CD4-positive, alpha-beta T cell treated with Interleukin-12 subunit alpha and Interleukin-12 subunit beta, for 1 hour (primary cell): ENCODE data around the gene ZNF354C.
"Not testable (repeated sequence)": the region's sequence is repeated elsewhere in the genome, so short reads cannot be mapped to it uniquely, and the experiment has no call there.

Source experiments
- DNase-seq: peaks from one replicate; pipeline ENCODE4 v3.0.0-alpha.2; 2020

Gene ZNF354C

DNA sequence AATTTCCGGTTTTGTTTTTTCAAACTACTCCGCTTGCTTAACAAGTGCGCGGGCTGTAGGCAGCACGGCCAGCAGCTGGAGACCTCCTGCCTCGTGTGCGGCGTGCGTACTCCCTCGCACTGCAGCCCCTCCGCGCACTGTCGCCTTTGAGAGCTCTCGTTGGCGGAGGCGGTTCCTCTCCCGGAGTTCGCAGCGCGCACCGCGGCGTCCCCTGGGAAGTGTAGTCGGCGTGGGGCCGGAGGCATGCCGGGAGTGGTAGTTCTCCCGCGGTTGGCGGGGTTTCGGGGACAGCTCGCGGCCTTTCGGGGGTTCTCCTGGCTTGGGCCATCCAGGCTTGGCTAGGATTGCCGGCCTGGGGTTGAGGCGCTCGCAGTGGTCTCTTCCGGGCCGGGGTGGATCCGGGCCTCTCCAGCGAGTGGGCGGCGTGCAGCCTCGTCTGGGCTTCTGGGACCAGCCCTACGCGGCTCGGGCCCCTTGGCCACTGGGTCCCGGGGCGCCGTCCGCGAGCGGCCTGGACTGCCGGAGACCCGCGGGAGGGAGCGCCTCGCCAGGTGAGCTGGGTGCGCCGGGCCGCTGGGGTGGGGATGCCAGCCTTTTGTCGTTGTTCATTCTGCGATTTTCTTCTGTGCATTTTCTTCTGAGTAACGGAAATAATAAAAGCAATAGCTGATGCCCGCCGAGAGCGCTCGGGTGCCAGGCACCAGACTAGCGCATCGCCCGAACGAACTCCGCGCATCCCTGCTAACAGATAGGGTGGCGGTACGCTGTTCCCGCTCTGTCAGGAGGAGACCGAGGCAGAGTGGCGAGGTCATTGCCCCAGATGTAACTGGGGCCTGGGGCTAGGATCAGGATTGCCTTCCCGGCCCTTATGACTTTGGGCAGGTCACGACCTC lies at the start of gene ZNF354C:
Gene ZNF354C, plus strand, starts transcription at position 258 of the 893 bp plus-strand sequence. CDS start 1,696 bp downstream, outside the sequence.
- DNase-seq = peak; percentile 89

DNA sequence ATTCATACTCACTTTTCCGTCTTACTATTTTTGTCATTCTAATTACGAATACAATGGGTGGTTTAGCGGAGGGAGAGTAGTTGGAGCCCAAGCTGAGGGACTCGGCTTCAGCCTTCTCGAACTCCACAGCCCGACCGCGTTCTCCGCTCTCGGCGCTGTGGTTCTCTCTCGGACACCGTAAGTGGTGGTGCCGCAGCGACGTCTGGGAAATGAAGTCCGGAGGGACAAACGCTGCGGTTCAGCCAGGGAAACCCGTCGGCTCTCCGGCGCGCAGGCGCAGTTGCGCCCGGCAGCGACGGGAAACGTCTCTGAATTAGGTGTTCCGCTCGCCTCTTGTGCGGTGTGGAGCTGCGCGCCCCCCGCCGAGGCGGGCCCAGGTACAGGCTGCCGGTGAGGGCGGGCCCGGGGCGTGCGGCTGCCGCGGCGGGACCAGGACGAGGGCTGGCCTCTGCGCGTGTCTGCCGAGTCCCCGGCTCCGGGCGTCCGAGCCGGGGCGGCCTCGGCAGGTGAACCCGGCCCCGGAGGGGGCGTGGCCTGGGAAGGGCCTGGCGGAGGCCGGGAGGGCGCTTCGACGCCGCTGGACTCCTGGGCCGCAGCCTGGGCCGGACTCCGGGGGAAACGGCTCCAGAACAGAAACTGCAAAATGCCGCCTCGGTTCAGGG lies 36.5 kb upstream of the ZNF354C start, which contains the start of gene ZNF879:
Gene ZNF879, plus strand, starts transcription at position 277 of the 662 bp plus-strand sequence. CDS start 1,201 bp downstream, outside the sequence.
- DNase-seq = peak; percentile 96

DNA sequence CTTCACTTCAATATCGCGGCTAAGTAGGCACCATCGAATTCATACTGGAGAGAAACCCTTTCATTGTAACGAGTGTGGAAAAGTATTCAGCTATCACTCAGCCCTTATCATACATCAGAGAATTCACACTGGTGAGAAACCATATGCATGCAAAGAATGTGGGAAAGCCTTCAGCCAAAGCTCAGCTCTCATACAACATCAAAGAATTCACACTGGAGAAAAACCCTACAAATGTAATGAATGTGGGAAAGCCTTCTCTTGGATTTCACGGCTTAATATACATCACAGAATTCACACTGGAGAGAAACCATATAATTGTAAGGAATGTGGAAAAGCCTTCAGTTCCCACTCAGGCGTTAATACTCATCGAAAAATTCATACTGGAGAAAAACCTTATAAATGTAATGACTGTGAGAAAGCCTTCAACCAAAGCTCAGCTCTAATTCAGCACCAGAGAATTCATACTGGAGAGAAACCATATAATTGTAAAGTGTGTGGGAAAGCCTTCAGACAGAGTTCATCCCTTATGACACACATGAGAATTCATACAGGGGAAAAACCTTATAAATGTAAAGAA lies 27.1 kb upstream of the ZNF354C start:
- DNase-seq = no peak

GRCh38 chr5:179044765-179045164 lies 15.4 kb upstream of the ZNF354C start:
- DNase-seq = no peak

- no peak for DNase-seq
Measured at GRCh38 chr5:179051784-179052183, 8.4 kb upstream of the ZNF354C start.

GRCh38 chr5:179054036-179054785 lies 6.0 kb upstream of the ZNF354C start:
- no peak for DNase-seq

- no peak for DNase-seq
Measured at GRCh38 chr5:179054876-179055275, 5.3 kb upstream of the ZNF354C start.

DNA sequence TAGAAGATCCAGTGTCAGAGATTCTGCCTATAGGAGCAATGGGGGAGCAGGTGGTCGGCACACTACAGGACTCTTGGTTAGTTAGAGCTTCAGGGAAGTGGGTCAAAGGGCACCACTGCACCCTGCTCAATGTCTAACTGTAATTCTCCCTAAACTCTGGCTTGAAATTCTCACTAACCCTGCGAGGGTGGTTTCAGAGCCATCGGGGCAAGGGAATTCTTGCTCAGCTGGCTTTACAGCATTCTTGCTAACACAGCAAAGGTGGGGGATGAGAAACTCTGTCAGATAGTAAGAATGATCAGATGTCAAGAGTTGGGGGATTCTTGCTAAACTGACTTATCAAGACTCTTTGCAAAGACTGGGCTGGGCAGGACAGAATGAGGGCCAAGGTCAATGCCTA lies 4.7 kb upstream of the ZNF354C start:
- no peak for DNase-seq

DNA sequence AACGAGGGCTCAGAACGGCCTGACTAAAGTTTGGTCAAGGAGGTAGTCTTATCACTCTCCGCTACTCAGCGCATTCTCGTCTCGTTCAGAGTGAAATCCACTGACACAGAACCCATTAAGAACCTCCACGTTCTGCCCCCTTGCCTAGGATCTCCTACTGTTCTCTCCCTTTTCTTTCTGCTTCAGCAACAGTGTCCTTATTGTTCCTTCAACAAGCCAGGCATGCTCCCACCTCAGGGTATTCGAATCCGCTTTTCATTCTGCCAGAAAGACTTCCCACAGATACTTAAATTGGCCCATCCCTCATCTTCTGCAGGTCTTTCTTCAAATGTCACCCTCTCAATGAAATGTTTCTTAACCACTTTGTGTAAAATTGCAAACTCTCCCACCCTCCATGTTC lies 4.3 kb upstream of the ZNF354C start:
- no peak for DNase-seq

- no peak for DNase-seq
Measured at GRCh38 chr5:179061025-179061424, 852 bp downstream of the ZNF354C start.

GRCh38 chr5:179065703-179066102 lies 5.5 kb downstream of the ZNF354C start:
- DNase-seq = no peak

DNA sequence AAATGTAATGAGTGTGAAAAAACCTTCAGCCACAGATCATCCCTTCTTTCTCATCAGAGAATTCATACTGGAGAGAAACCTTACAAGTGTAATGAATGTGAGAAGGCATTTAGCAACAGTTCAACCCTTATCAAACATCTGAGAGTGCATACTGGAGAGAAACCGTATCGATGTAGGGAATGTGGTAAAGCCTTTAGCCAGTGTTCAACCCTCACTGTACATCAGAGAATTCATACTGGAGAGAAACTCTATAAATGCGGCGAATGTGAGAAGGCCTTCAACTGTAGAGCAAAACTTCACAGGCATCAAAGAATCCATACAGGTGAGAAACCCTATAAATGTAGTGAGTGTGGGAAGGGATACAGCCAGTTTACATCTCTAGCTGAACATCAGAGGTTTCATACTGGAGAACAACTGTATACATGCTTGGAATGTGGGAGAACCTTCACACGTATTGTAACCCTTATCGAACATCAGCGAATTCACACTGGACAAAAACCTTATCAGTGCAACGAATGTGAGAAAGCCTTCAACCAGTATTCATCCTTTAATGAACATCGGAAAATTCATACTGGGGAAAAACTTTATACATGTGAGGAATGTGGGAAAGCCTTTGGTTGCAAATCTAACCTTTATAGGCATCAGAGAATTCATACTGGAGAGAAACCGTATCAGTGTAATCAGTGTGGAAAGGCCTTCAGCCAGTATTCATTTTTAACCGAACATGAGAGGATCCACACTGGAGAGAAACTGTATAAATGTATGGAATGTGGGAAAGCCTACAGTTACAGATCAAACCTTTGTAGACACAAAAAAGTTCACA lies 19.2 kb downstream of the ZNF354C start:
- no peak for DNase-seq

GRCh38 chr5:179080724-179081123 lies 20.6 kb downstream of the ZNF354C start:
- no peak for DNase-seq

- DNase-seq = no peak
Measured at GRCh38 chr5:179089502-179089901, 29.3 kb downstream of the ZNF354C start.

DNA sequence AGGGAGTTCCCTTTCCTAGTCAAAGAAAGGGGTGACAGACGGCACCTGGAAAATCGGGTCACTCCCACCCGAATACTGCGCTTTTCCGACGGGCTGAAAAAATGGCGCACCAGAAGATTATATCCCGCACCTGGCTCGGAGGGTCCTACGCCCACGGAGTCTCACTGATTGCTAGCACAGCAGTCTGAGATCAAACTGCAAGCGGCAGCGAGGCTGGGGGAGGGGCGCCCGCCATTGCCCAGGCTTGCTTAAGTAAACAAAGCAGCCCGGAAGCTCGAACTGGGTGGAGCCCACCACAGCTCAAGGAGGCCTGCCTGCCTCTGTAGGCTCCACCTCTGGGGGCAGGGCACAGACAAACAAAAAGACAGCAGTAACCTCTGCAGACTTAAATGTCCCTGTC lies 41.1 kb downstream of the ZNF354C start:
- not testable (repeated sequence) for DNase-seq

DNA sequence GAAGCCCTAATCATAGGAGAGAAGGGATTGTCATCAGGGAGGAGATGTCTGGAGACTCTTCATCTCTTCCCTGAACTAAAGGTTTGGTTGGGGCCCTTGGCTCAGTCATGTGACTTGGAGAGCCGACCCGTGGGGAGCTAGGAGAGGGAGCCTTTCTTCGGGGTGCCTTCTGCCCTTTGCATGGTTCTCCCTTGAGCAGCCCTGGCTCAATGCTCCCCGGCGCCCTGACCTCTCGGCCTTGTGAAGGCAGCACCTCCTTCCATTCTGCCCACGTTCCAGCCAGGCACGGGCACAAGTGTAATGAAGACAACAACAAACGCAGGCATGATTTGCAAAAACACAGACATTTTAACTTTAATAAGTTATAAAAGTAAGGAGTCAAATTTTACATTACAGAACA lies 50.4 kb downstream of the ZNF354C start:
- no peak for DNase-seq

- DNase-seq = no peak
Measured at GRCh38 chr5:179111267-179112207, 51.4 kb downstream of the ZNF354C start.

- no peak for DNase-seq
Measured at GRCh38 chr5:179112469-179113142, 52.4 kb downstream of the ZNF354C start.

DNA sequence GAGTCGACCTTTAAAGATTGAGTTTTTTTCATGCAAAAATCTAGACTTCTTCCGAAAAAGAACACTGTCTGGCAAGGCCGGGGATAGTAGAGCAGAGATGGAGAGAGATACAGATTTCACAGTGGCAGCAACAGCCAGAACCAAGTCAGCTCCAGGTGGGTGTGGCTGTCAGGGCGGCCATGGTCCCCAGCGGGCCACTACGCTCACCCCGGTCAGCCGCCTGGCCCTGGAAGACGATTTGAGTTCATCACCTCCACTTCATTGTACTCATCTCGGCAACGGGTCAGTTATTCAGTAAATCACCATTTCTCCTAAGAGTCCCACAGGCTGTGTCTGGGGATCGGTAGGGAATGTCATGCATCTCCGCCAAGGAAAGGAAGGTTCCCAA lies 53.0 kb downstream of the ZNF354C start:
- no peak for DNase-seq

DNA sequence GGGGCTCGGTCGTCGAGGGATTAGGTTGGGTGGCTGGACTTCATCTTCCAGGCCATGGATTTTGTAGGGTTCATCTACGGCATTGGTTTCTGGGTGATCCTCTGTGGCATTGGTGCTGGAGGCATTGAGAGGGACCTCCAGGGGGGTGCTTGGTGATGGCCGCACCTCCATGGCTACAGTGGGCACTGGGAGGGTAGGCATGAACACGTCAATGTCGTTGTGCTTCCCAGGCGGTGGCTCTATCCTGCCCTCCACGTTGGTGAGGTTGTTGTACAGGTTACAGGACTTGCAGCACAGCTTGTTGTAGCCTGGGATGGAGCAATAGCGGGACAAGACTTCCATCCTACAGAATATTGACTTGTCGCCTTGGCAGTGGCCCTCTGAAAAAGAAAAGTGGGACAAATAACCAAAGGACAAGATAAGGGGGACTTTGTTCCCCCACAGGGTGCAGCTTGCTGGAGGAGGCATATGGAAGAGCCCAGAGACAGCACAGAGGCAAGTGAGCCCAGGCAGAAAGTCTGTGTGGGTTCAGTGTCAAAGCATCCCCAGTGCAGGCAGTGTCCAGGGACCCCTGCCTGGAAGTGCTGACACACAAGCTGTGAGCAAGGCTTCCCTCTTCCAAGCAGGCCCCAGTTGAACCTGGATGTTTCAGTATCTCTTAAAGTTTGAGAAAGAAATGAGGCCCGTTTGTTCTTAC lies 53.9 kb downstream of the ZNF354C start:
- no peak for DNase-seq
